AG09319 (cell line): ENCODE measurements around the gene NUDT14.

Source experiments
- DNase-seq: peaks from one replicate; pipeline ENCODE4 v3.0.0-alpha.2; 2010; ENCODE audit warnings: low read depth; ENCODE audit errors: extremely low read depth
- CTCF ChIP-seq: IDR thresholded peaks from 2 replicates; pipeline ENCODE4 v1.5.1; 2011; ENCODE audit warnings: low read depth, mild to moderate bottlenecking, inconsistent platforms, low read length, moderate library complexity

NUDT14 gene

DNA sequence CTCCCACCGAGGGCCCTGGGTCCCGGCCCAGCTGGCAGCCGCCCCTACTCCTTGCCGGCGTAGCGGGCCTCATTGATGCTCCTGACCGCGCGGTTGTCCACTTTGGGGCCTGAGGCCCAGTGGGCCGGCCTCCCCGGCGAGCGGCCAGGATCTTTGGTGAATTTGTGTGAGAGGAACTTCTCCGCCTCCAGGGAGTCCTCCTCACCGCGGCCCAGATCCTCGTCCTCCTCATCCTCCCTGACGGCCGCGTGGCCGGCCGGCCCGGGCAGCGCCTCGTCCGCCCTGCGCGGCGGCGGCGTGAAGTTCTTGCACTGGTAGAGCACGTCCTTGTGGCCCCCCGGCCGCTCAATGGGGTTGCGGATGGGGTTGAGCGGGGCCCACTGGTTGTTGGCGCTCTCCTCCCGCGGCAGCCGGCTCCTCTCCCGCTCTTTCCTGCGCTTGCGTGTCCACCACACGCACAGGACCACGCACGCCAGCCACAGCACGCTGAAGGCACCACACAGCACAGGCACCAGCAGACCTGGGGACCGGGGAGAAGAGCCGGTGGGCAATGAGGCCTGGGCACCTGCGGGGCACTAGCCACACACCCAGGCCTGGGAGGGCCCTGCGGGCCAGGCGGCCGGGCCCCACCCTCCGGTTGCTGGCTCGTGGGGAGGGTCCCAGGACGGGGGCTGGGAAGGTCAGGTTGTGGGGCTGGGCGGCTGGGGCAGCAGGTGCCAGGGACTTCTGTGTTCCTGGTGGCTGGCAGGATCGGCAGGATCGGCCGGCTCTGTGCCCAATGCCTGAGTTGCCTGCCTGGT, 38.3 kb downstream of the NUDT14 start:
- TF ChIP-seq CTCF: no peak
- DNase-seq: no peak

- TF ChIP-seq CTCF: no peak
- DNase-seq: no peak
Observed at GRCh38 chr14:105141486-105142281, 39.4 kb downstream of the NUDT14 start.

GRCh38 chr14:105141026-105141425, 40.1 kb downstream of the NUDT14 start:
- no peak for TF ChIP-seq CTCF

DNA sequence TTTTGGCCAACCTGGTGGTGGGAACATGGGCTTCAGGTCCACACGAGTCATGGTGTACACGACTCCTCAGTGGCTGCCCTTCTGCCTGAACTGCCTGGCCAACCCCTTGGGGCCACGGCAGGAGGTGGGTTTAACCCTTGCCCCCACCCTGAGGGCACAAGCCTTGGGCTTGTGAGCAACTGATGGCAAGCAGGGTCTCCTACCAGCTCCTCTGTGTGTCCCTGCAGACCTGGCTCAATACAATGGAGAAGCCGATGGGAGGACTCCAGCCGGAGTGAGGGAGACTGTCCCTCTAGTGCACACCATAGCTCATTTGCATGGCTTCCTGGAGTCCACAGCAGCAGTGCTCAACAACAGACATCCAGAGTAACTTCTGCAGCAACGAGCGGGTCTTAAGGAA, 40.5 kb downstream of the NUDT14 start:
- no peak for TF ChIP-seq CTCF
- no peak for DNase-seq

More at GRCh38 chr14:105141026-105141425, 40.1 kb downstream of the NUDT14 start:
- no peak for DNase-seq

DNA sequence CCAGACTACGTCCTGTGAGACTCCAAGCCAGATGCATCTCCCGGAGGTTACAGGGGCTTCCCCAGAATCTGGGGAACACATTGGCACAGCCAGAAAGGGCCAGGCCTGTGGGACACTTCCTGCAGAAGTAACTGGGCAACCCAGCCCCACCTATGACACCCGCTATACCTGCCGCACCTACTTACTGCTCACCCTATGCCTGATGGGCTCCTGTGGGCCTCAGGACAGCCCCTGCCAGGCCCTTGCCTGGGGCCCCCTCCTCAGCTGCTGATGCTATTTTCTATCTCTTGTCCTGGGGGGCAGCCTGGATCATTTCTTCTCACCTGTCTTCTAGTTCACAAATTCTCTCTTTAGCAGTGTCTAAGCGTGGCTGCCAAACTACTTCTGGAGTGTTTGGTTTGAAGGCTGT, 41.3 kb downstream of the NUDT14 start:
- no peak for TF ChIP-seq CTCF

DNA sequence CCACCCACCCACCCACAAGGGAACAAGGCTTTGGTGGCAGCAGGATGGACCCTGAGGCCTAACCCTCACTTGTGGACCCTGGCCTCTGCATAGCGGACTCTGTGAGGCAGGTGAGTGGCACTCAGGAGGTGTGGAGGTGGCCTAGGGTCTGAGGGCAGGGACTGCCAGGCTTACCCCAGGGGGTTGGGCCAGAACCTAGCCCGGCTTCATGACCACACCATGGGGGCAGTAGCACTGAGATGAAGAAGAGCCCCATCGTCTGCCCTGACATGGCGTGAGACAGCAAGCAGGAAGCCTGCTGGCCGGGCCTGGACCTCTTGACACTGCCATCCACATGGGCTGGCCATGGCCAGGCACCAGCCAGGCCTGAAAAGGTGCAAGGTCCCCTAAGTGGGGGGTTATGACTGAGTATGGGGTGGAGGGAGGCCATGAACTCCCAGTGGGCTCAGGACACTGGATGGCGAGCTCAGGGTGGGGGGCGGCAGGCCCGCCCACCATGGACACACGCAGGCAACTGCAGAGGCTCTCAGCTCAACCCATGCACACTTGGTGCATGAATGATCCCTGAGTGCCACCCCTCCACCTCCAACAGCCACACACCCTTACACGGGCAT, 41.8 kb downstream of the NUDT14 start:
- TF ChIP-seq CTCF: no peak
- DNase-seq: no peak

More for the DNA sequence above, 41.3 kb downstream of the NUDT14 start:
- no peak for DNase-seq
